ENCODE measurements around the gene KAT6B.

The KAT6B gene

GRCh38 chr10:74859546-74859945 lies 33.1 kb downstream of the KAT6B start:
- no peak for TF ChIP-seq CTCF (IDR thresholded peaks at IDR 0.05; ENCODE audit: insufficient read depth, low read length, missing control alignments)
- H3K4me3 ChIP-seq (ENCODE audit: low read depth, low read length): no peak overlapping the region
- CTCF ChIA-PET: interaction anchor here (0.7 kb wide), 1 partner anchor 9 kb away, joined by 4 read pairs; no protein-coding TSS in a partner anchor
- POLR2A ChIA-PET: no interaction called here
- DNase-seq (ENCODE audit: low read depth, low spot score): no peak

GRCh38 chr10:74862625-74863024 lies 36.2 kb downstream of the KAT6B start:
- no peak overlapping the region for H3K4me3 ChIP-seq (ENCODE audit: low read depth, low read length)
- no peak for TF ChIP-seq CTCF (IDR thresholded peaks at IDR 0.05; ENCODE audit: insufficient read depth, low read length, missing control alignments)
- CTCF ChIA-PET: interaction anchor here (1.1 to 2.1 kb wide), 2 partner anchors 13 to 238 kb away, joined by 3 to 5 read pairs; no protein-coding TSS in a partner anchor
- no peak for DNase-seq (ENCODE audit: low read depth, low spot score)
- POLR2A ChIA-PET: no interaction called here

GRCh38 chr10:74863551-74863950 lies 37.2 kb downstream of the KAT6B start:
- CTCF ChIA-PET: interaction anchor here (1.1 kb wide), 1 partner anchor 12 kb away, joined by 3 read pairs; no protein-coding TSS in a partner anchor
- no peak for DNase-seq (ENCODE audit: low read depth, low spot score)
- POLR2A ChIA-PET: interaction anchor here (0.6 kb wide), 1 partner anchor 77 kb away, joined by 3 read pairs; no protein-coding TSS in a partner anchor

GRCh38 chr10:74867351-74867750 lies 41.0 kb downstream of the KAT6B start:
- ChIA-PET CTCF (no interaction called here), POLR2A (interaction anchor here (0.6 kb wide), 1 partner anchor 18 kb away, joined by 4 read pairs; no protein-coding TSS in a partner anchor)
- DNase-seq (ENCODE audit: low read depth, low spot score): no peak
- TF ChIP-seq CTCF (IDR thresholded peaks at IDR 0.05; ENCODE audit: insufficient read depth, low read length, missing control alignments): no peak
- H3K4me3 ChIP-seq (ENCODE audit: low read depth, low read length): no peak overlapping the region

More at GRCh38 chr10:74863551-74863950, 37.2 kb downstream of the KAT6B start:
- no peak overlapping the region for H3K4me3 ChIP-seq (ENCODE audit: low read depth, low read length)
- TF ChIP-seq CTCF (IDR thresholded peaks at IDR 0.05; ENCODE audit: insufficient read depth, low read length, missing control alignments): no peak

GRCh38 chr10:74868392-74868977 lies 42.1 kb downstream of the KAT6B start:
- CTCF ChIA-PET: interaction anchor here (1.0 to 1.1 kb wide), 2 partner anchors 8 kb away, joined by 4 read pairs; no protein-coding TSS in a partner anchor
- TF ChIP-seq CTCF (IDR thresholded peaks at IDR 0.05; ENCODE audit: insufficient read depth, low read length, missing control alignments): no peak
- no peak for DNase-seq (ENCODE audit: low read depth, low spot score)
- POLR2A ChIA-PET: no interaction called here
- no peak overlapping the region for H3K4me3 ChIP-seq (ENCODE audit: low read depth, low read length)

GRCh38 chr10:74869635-74870034 lies 43.2 kb downstream of the KAT6B start:
- DNase-seq (ENCODE audit: low read depth, low spot score): no peak

More at GRCh38 chr10:74869635-74870034, 43.2 kb downstream of the KAT6B start:
- no peak for TF ChIP-seq CTCF (IDR thresholded peaks at IDR 0.05; ENCODE audit: insufficient read depth, low read length, missing control alignments)
- CTCF ChIA-PET: no interaction called here
- POLR2A ChIA-PET: no interaction called here
- H3K4me3 ChIP-seq (ENCODE audit: low read depth, low read length): no peak overlapping the region
